K562 (cell line): ENCODE measurements around the gene TNN. TPM values are rescaled to one million over a fixed set of nuclear protein-coding genes. Genes with fewer than 3 reads are reported as not detected.
A peak's percentile ranks its signal among the peaks of the same experiment; 100 is the strongest.

Experiments used
- ATAC-seq: fragments of 200-7000 bp; cut with Tn5 transposase; 3 replicates; pipeline ENCODE4 v1.9.1; 2020; ENCODE audit warnings: moderate library complexity
- BruUV-seq: library from RNA; stranded (reverse); fragments of 400-500 nt; replicated peaks from 2 replicates; lab custom pipeline; 2021; lab: Mats Ljungman, UMichigan
- CTCF ChIA-PET: fragments of 300-600 bp; formaldehyde crosslinking; extraction: SDS; loops from one replicate; lab custom pipeline; 2021; ENCODE audit warnings: low intra/inter-chr PET ratio; lab: Yijun Ruan, JAX
- POLR2A ChIA-PET: fragments of 300-600, 350-650 bp; sonication (Branson Sonifier 250); formaldehyde crosslinking; extraction: SDS; loops from one replicate; lab custom pipeline; 2021; ENCODE audit warnings: antibody characterized with exemption, inconsistent platforms; lab: Yijun Ruan, JAX
- DNase-seq, 4 experiments: peaks; one replicate each; pipeline versions ENCODE4 v3.0.0 to v3.0.0-alpha.2; 2011 to 2018; ENCODE audit warnings: low spot score in 3 of 4, mixed read lengths in 3 of 4; ENCODE audit errors: extremely low read depth in 1 of 4
- FAIRE-seq: peaks from 2 replicates; lab custom pipeline; 2011; peaks lifted over from hg19 to GRCh38; lab: Jason Lieb, UNC
- H2AFZ ChIP-seq: 2 replicates; pipeline ENCODE4 v1.6.0; 2011; ENCODE audit warnings: low read depth, low read length, control low read depth, inconsistent platforms
- H3K27ac ChIP-seq: fragments of 200-600 bp; 3 replicates; pipeline ENCODE4 v1.8.0; 2011; ENCODE audit warnings: low read depth, mild to moderate bottlenecking, control low read depth, inconsistent platforms, low read length, moderate library complexity, mixed read lengths; ENCODE audit errors: extremely low read depth
- H3K27me3 ChIP-seq, 2 experiments: fragments of 300-600 bp in 1 of 2; 2 replicates in 1 of 2; 3 replicates in 1 of 2; pipeline versions ENCODE4 v1.6.0 to v1.8.0; 2011; ENCODE audit warnings: inconsistent platforms in 2 of 2, low read length in 2 of 2, mild to moderate bottlenecking in 1 of 2, mixed read lengths in 1 of 2, moderate library complexity in 1 of 2; ENCODE audit not compliant: control insufficient read depth in 2 of 2, insufficient read depth in 2 of 2
- H3K36me3 ChIP-seq: fragments of 300-600 bp; 3 replicates; pipeline ENCODE4 v1.8.0; 2011; ENCODE audit warnings: mild to moderate bottlenecking, low read length, inconsistent platforms; ENCODE audit not compliant: control insufficient read depth, insufficient read depth
- H3K4me1 ChIP-seq, 2 experiments: fragments of 200-600 bp in 1 of 2; replicated peaks in 1 of 2; 2 replicates in 1 of 2; 3 replicates in 1 of 2; pipeline versions ENCODE4 v1.5.1 to v1.8.0; 2011; ENCODE audit warnings: inconsistent platforms in 2 of 2, low read length in 2 of 2, mild to moderate bottlenecking in 1 of 2, mixed read lengths in 1 of 2, moderate library complexity in 1 of 2; ENCODE audit not compliant: control insufficient read depth in 2 of 2, insufficient read depth in 2 of 2
- H3K4me2 ChIP-seq: 2 replicates; pipeline ENCODE4 v1.6.1; 2011; ENCODE audit warnings: low read length, control low read depth, inconsistent platforms, mixed read lengths; ENCODE audit not compliant: insufficient read depth
- H3K4me3 ChIP-seq: fragments of 200-600 bp; sonication (generic), shearing (Covaris generic); 2 replicates; pipeline ENCODE4 v1.5.1; 2016; ENCODE audit warnings: control low read depth, inconsistent platforms
- H3K79me2 ChIP-seq: fragments of 200-600 bp; 3 replicates; pipeline ENCODE4 v1.8.0; 2011; ENCODE audit warnings: low read length, inconsistent platforms; ENCODE audit not compliant: control insufficient read depth, insufficient read depth
- H3K9ac ChIP-seq, 2 experiments: 2 replicates each; pipeline versions ENCODE4 v1.6.0 to v1.6.1; 2011; ENCODE audit warnings: low read depth in 2 of 2, low read length in 2 of 2, control low read depth in 1 of 2, inconsistent platforms in 1 of 2, mild to moderate bottlenecking in 1 of 2, mixed read lengths in 1 of 2; ENCODE audit not compliant: insufficient read depth in 1 of 2
- H3K9me1 ChIP-seq: one replicate; pipeline ENCODE4 v1.6.0; 2011; ENCODE audit warnings: inconsistent platforms, mild to moderate bottlenecking, low read length, moderate library complexity; ENCODE audit not compliant: control insufficient read depth, insufficient read depth
- H3K9me3 ChIP-seq: replicated peaks from 2 replicates; pipeline ENCODE4 v1.5.1; 2011; ENCODE audit warnings: low read depth, low read length, inconsistent platforms; ENCODE audit not compliant: control insufficient read depth, insufficient read depth
- H4K20me1 ChIP-seq: replicated peaks from 2 replicates; pipeline ENCODE4 v1.6.1; 2011; ENCODE audit warnings: low read length, inconsistent platforms, mixed read lengths; ENCODE audit not compliant: control insufficient read depth, insufficient read depth
- CTCF ChIP-seq, 3 experiments: IDR thresholded peaks in 2 of 3; conservative IDR thresholded peaks in 1 of 3; 2 replicates each; pipeline ENCODE4 v1.5.1; 2011 to 2012; ENCODE audit warnings: low read length in 3 of 3, mild to moderate bottlenecking in 3 of 3, control low read depth in 2 of 3, improper control_type of control experiment in 1 of 3, inconsistent platforms in 1 of 3, low read depth in 1 of 3, mixed read lengths in 1 of 3, moderate library complexity in 1 of 3; ENCODE audit not compliant: insufficient read depth in 2 of 3
- ZFPM2 ChIP-seq: fragments of 250-450 bp; sonication (Bioruptor Pico); IDR thresholded peaks from 2 replicates; pipeline ENCODE4 v1.5.1; 2022; ENCODE audit warnings: mild to moderate bottlenecking
- WGBS: fragments of 100-300 bp; shearing (Covaris generic); methylation state at CpG from one replicate; pipeline ENCODE4 v1.1.6; 2016; ENCODE audit warnings: low coverage, mixed read lengths; ENCODE audit not compliant: insufficient coverage; ENCODE audit errors: missing lambda C conversion rate; 5-methylcytosine and 5-hydroxymethylcytosine counted together
- in situ Hi-C: fragments of 300-500 bp; cut with MboI; formaldehyde crosslinking; loops from 4 replicates; pipeline ENCODE4 v1.15.0; 2018; ENCODE audit warnings: inconsistent platforms, mixed read lengths
- intact Hi-C: fragments of 100-400 bp; cut with micrococcal nuclease; formaldehyde crosslinking; loops from 2 replicates; pipeline ENCODE4 v1.14.2; 2022
- polyA plus RNA-seq, 8 experiments: library from polyadenylated mRNA; depleted of rRNA in 4 of 8; stranded (reverse) in 5 of 8; unstranded in 3 of 8; fragments of >200 nt; fragmentation: Nextera tagmentation in 2 of 8; fragmentation: Illumina TruSeq in 1 of 8; extraction: Ambion mirVana in 2 of 8; extraction: Trizol in 1 of 8; gene quantifications; 2 replicates each; pipeline versions ENCODE4 v1.2.1 to v1.2.3, GENCODE V29; 2011 to 2014; ENCODE audit warnings: inconsistent platforms in 1 of 8, missing spikeins in 1 of 8
- total RNA-seq, 7 experiments: library from RNA; depleted of rRNA in 6 of 7; stranded (reverse); fragments of >200 nt in 6 of 7; fragmentation: Illumina TruSeq in 2 of 7; extraction: Trizol in 2 of 7; gene quantifications; 2 replicates each; pipeline versions ENCODE4 v1.2.1 to v1.2.3, GENCODE V29; 2011 to 2021; ENCODE audit warnings: low replicate concordance in 1 of 7

Gene TNN
- total and polyA plus RNA-seq, 9 of the 15 experiments (the other 6 are each of a cell fraction or from before 2014, with no cell fraction given) = 0.01 to 0.09 (median 0.07) TPM; not detected in 4

GRCh38 chr1:175116903-175117302, 49.3 kb downstream of the TNN start:
- Histone ChIP-seq H3K27me3 (peaks cover 15 to 27% of the 10 kb centered on the region in 2 experiments), H3K9me3 (no peaks in the 10 kb centered on the region), H3K4me2 (no peak overlapping the region), H3K36me3 (no peaks in the 10 kb centered on the region), H3K9me1 (no peaks in the 10 kb centered on the region), H3K27ac (no peak overlapping the region), H3K9ac (no peak overlapping the region), H3K4me1 (no peaks in the 10 kb centered on the region), H3K79me2 (no peaks in the 10 kb centered on the region), H3K4me3 (no peak overlapping the region), H4K20me1 (no peaks in the 10 kb centered on the region; the same call in 1 of the 2 replicates), H2AFZ (no peak overlapping the region)
- ChIA-PET POLR2A (interaction anchor here (0.6 to 1.3 kb wide), 2 partner anchors 15 to 28 kb away, joined by 3 to 4 read pairs; no protein-coding TSS in a partner anchor), CTCF (no interaction called here)
- FAIRE-seq (no peak), ATAC-seq (peak; percentile 78), DNase-seq (no peak)
- TF ChIP-seq CTCF (IDR thresholded peaks at IDR 0.05 in 2 of 3, conservative IDR thresholded peaks at IDR 0.05 in 1 of 3; ENCODE audit: insufficient read depth in 2 of 3, low read depth in 1 of 3, low read length in 3 of 3) = 0 out of 6 replicates have a peak, but pooled peaks of 2 of the 3 experiments have one; percentile 7 to 11
- no peak for TF ChIP-seq ZFPM2 (CRISPR knock-in tag)
- in situ Hi-C loops = no loop called here
- intact Hi-C loops = no loop called here
- no TSS peak for BruUV-seq
- 5% methylated on average over 11 of the region's 11 CpGs for WGBS
